OCI-LY7 (cell line): ENCODE results near the gene OR6B1. TPM values are rescaled to one million over a fixed set of nuclear protein-coding genes. Genes with fewer than 3 reads are reported as not detected.

Experiments
- BruUV-seq: library from RNA; stranded (reverse); fragments of 400-500 nt; replicated peaks from 2 replicates; lab custom pipeline; 2021; lab: Mats Ljungman, UMichigan
- CTCF ChIA-PET: fragments of 300-600 bp; sonication (Branson Sonifier 250); formaldehyde crosslinking; loops from one replicate; lab custom pipeline; 2022; ENCODE audit warnings: antibody characterized with exemption; ENCODE audit not compliant: unreplicated experiment; lab: Charles Lee
- POLR2A ChIA-PET: fragments of 300-600 bp; sonication (Branson Sonifier 250); formaldehyde crosslinking; loops from one replicate; lab custom pipeline; 2022; ENCODE audit warnings: antibody characterized with exemption; lab: Charles Lee
- DNase-seq: peaks from one replicate; pipeline ENCODE4 v3.0.0-alpha.2; 2015; ENCODE audit warnings: low spot score
- H2AFZ ChIP-seq: fragments of 200-600 bp; sonication (generic), shearing (Covaris generic); 2 replicates; pipeline ENCODE4 v1.6.1; 2014; ENCODE audit warnings: mild to moderate bottlenecking, antibody characterized with exemption, low read length, moderate library complexity
- H3K27ac ChIP-seq: fragments of 200-600 bp; sonication (generic); 2 replicates; pipeline ENCODE4 v1.5.1; 2014; ENCODE audit warnings: mixed run types, low read depth, mild to moderate bottlenecking, moderate library complexity, low read length, inconsistent platforms; ENCODE audit not compliant: poor library complexity, severe bottlenecking
- H3K36me3 ChIP-seq: fragments of 200-600 bp; sonication (generic); 2 replicates; pipeline ENCODE4 v1.6.1; 2014; ENCODE audit warnings: mild to moderate bottlenecking, antibody characterized with exemption, low read length, moderate library complexity, mixed read lengths; ENCODE audit not compliant: insufficient read depth
- H3K4me1 ChIP-seq: fragments of 200-600 bp; sonication (generic); 2 replicates; pipeline ENCODE4 v1.5.1; 2014; ENCODE audit warnings: mild to moderate bottlenecking, low read length; ENCODE audit not compliant: insufficient read depth, poor library complexity, severe bottlenecking
- H3K4me2 ChIP-seq: fragments of 200-600 bp; sonication (generic); 2 replicates; pipeline ENCODE4 v1.6.1; 2014; ENCODE audit warnings: mild to moderate bottlenecking, low read length
- H3K4me3 ChIP-seq: fragments of 200-600 bp; sonication (generic); 2 replicates; pipeline ENCODE4 v1.5.1; 2014; ENCODE audit warnings: mild to moderate bottlenecking, low read depth, low read length; ENCODE audit not compliant: poor library complexity, severe bottlenecking
- H3K79me2 ChIP-seq: fragments of 200-600 bp; sonication (generic); 2 replicates; pipeline ENCODE4 v1.6.1; 2016; ENCODE audit warnings: low read depth, mild to moderate bottlenecking, low read length, moderate library complexity, mixed read lengths; ENCODE audit not compliant: insufficient read depth
- H3K9me2 ChIP-seq: fragments of 200-600 bp; sonication (generic); 2 replicates; pipeline ENCODE4 v1.6.1; 2016; ENCODE audit warnings: mild to moderate bottlenecking, low read length, mixed read lengths; ENCODE audit not compliant: insufficient read depth
- H3K9me3 ChIP-seq: fragments of 200-600 bp; sonication (generic); 2 replicates; pipeline ENCODE4 v1.6.1; 2014; ENCODE audit warnings: mild to moderate bottlenecking, mixed run types, low read length, mixed read lengths
- H4K20me1 ChIP-seq: fragments of 200-600 bp; sonication (generic); 2 replicates; pipeline ENCODE4 v1.6.1; 2014; ENCODE audit warnings: mild to moderate bottlenecking, antibody characterized with exemption, low read length, moderate library complexity, mixed read lengths; ENCODE audit not compliant: insufficient read depth
- EZH2phosphoT487 ChIP-seq: fragments of 200-600 bp; sonication (generic); IDR thresholded peaks from 2 replicates; pipeline ENCODE4 v1.6.1; 2018; ENCODE audit warnings: low read depth, borderline replicate concordance, mild to moderate bottlenecking, mixed run types, antibody characterized with exemption, low read length, moderate library complexity, mixed read lengths
- intact Hi-C: fragments of 100-400 bp; cut with micrococcal nuclease; formaldehyde crosslinking; loops from one replicate; pipeline ENCODE4 v1.10.0; 2022; ENCODE audit not compliant: unreplicated experiment
- total RNA-seq, 2 experiments: library from RNA; depleted of rRNA in 1 of 2; stranded (reverse); fragments of >200 nt in 1 of 2; shearing (Covaris generic) in 1 of 2; gene quantifications; 2 replicates each; pipeline ENCODE4 v1.2.3, GENCODE V29; 2014 to 2022
- TF ChIP-seq, protein P1 (sequence below): fragments of 200-600 bp; sonication (generic); conservative IDR thresholded peaks from 2 replicates; pipeline ENCODE4 v1.5.1; 2014; ENCODE audit warnings: mild to moderate bottlenecking, antibody characterized with exemption, low read length, moderate library complexity, mixed read lengths

The OR6B1 gene
- total RNA-seq, 2 experiments from 2014 or later: not detected

DNA sequence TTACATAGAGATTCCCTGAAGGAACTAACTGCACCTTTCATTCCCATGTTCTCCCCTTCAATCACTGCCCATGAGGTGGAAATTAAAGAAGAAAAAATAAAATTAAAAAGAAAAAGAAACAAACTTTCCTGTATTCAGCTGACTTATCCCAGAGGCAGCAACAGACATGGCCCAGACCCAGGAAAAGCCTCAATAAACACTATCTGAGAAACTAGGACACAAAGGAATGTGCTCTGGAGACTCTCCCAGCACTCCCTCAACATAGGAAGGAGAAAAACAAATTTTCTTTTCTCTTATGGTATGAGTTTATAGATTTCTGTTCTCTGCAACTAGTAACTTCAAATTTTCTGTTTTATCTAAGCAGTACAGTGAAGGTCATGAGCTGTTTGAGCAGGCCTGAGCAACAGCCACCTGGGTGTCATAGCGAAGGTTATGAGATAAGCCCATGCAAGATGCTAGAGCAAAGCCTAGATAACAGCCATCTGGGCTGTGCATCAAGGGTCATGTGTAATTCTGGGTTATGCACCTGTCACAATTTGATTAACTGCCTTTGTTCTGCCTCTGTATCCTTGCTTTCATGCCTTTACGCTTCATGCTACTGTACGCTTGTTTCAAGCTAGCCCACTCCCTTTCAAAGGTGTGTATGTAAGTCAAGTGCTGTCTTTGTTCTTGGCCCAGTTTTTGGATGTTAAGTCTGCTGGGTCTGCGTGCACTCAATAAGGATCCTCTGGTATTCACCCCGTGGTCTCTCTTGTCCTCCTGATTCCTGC is 11.0 kb upstream of the OR6B1 start:
- Histone ChIP-seq H3K27ac (no peak overlapping the region), H3K4me1 (no peaks in the 10 kb centered on the region), H2AFZ (no peak overlapping the region), H3K4me2 (no peak overlapping the region), H3K36me3 (no peaks in the 10 kb centered on the region), H3K9me2 (no peaks in the 10 kb centered on the region), H3K79me2 (no peaks in the 10 kb centered on the region), H4K20me1 (no peaks in the 10 kb centered on the region), H3K9me3 (no peaks in the 10 kb centered on the region), H3K4me3 (no peak overlapping the region)
- intact Hi-C loops: no loop called here
- BruUV-seq: no TSS peak
- DNase-seq: no peak
- TF ChIP-seq EZH2phosphoT487: no peak
- TF ChIP-seq, protein P1, sequence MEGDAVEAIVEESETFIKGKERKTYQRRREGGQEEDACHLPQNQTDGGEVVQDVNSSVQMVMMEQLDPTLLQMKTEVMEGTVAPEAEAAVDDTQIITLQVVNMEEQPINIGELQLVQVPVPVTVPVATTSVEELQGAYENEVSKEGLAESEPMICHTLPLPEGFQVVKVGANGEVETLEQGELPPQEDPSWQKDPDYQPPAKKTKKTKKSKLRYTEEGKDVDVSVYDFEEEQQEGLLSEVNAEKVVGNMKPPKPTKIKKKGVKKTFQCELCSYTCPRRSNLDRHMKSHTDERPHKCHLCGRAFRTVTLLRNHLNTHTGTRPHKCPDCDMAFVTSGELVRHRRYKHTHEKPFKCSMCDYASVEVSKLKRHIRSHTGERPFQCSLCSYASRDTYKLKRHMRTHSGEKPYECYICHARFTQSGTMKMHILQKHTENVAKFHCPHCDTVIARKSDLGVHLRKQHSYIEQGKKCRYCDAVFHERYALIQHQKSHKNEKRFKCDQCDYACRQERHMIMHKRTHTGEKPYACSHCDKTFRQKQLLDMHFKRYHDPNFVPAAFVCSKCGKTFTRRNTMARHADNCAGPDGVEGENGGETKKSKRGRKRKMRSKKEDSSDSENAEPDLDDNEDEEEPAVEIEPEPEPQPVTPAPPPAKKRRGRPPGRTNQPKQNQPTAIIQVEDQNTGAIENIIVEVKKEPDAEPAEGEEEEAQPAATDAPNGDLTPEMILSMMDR: no peak
- POLR2A ChIA-PET: no interaction called here
- CTCF ChIA-PET: no interaction called here

DNA sequence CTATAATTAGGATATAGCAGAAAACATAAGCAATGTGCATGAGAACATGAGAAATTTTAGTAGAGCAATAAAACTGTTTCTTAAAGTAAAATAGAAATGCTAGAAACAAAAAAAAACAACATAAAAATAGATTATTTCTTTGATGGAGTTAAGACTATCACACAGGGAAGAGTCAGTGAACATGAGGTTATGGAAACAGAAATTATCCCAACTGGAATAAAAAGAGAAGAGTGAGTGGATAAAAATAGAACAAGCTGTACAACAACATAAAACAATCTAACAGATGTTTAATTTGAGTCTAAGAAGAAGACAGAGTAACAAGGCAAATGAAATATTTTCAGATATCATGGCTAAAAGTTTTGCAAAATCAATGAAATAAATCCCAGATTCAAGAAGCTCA is 7.5 kb upstream of the OR6B1 start:
- ChIA-PET POLR2A (no interaction called here), CTCF (no interaction called here)
- Histone ChIP-seq H3K4me3 (no peak overlapping the region), H3K27ac (no peak overlapping the region), H3K4me1 (no peaks in the 10 kb centered on the region), H2AFZ (no peak overlapping the region), H4K20me1 (no peaks in the 10 kb centered on the region), H3K9me2 (no peaks in the 10 kb centered on the region), H3K4me2 (no peak overlapping the region), H3K9me3 (no peaks in the 10 kb centered on the region), H3K79me2 (no peaks in the 10 kb centered on the region), H3K36me3 (no peaks in the 10 kb centered on the region)
- TF ChIP-seq, protein P1: no peak
- no peak for TF ChIP-seq EZH2phosphoT487
- no peak for DNase-seq
- no TSS peak for BruUV-seq
- intact Hi-C loops: no loop called here

DNA sequence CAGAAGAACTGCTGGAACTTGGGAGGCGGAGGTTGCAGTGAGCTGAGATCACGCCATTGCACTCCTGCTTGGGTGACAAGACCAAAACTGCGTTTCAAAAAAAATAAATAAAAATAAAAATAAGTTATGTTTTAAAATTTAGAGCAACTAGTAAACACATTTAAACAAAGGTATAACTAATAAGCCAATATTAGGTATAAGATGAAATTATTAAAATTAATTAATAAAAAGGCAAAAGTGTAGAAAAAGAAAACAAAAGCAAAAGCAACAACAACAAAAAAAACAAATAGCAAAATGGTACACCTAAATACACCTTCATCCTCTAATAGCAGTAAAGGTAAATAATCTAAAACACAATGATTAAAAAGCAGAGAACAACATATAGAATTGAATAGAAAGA is 6.2 kb upstream of the OR6B1 start:
- TF ChIP-seq, protein P1: no peak
- TF ChIP-seq EZH2phosphoT487: no peak
- no TSS peak for BruUV-seq
- Histone ChIP-seq H3K9me3 (no peaks in the 10 kb centered on the region), H3K79me2 (no peaks in the 10 kb centered on the region), H3K4me3 (no peak overlapping the region), H4K20me1 (no peaks in the 10 kb centered on the region), H3K36me3 (no peaks in the 10 kb centered on the region), H3K9me2 (no peaks in the 10 kb centered on the region), H3K4me2 (no peak overlapping the region), H2AFZ (no peak overlapping the region), H3K4me1 (no peaks in the 10 kb centered on the region), H3K27ac (no peak overlapping the region)
- POLR2A ChIA-PET: no interaction called here
- no peak for DNase-seq
- intact Hi-C loops: no loop called here
- CTCF ChIA-PET: no interaction called here
